Measurements from ENCODE around the gene SKAP1. TPM values are rescaled to one million over a fixed set of nuclear protein-coding genes. Genes with fewer than 3 reads are reported as not detected.
"Not testable (repeated sequence)": the region's sequence is repeated elsewhere in the genome, so short reads cannot be mapped to it uniquely, and the experiment has no call there.

The SKAP1 gene
- total RNA-seq, 1 donor from 2014 or later, result not detected

GRCh38 chr17:48449335-48449734, 19.3 kb upstream of the SKAP1 start:
- not testable (repeated sequence) for DNase-seq (ENCODE audit: low spot score)

GRCh38 chr17:48445248-48445620, 15.2 kb upstream of the SKAP1 start:
- no peak for DNase-seq (ENCODE audit: low spot score)

GRCh38 chr17:48444516-48445247, 14.7 kb upstream of the SKAP1 start:
- no peak for DNase-seq (ENCODE audit: low spot score)

- no peak for DNase-seq (ENCODE audit: low spot score)
Measured at GRCh38 chr17:48443712-48444111, 13.7 kb upstream of the SKAP1 start.

- DNase-seq (ENCODE audit: low spot score), result no peak
Measured at GRCh38 chr17:48442819-48443218, 12.8 kb upstream of the SKAP1 start.

GRCh38 chr17:48441862-48442261, 11.8 kb upstream of the SKAP1 start:
- no peak for DNase-seq (ENCODE audit: low spot score)

- DNase-seq (ENCODE audit: low spot score), result no peak
Measured at GRCh38 chr17:48441231-48441711, 11.3 kb upstream of the SKAP1 start.

GRCh38 chr17:48440669-48441068, 10.7 kb upstream of the SKAP1 start:
- DNase-seq (ENCODE audit: low spot score), result no peak

GRCh38 chr17:48439875-48440505, 10.0 kb upstream of the SKAP1 start:
- peak; percentile 17 for DNase-seq (ENCODE audit: low spot score)

- DNase-seq (ENCODE audit: low spot score), result no peak
Measured at GRCh38 chr17:48439110-48439850, 9.3 kb upstream of the SKAP1 start.

- no peak for DNase-seq (ENCODE audit: low spot score)
Measured at GRCh38 chr17:48438516-48439061, 8.6 kb upstream of the SKAP1 start.

- DNase-seq (ENCODE audit: low spot score), result no peak
Measured at GRCh38 chr17:48433896-48434295, 3.9 kb upstream of the SKAP1 start.

GRCh38 chr17:48432820-48433775, 3.1 kb upstream of the SKAP1 start:
- no peak for DNase-seq (ENCODE audit: low spot score)

GRCh38 chr17:48429156-48429555, 858 bp downstream of the SKAP1 start:
- DNase-seq (ENCODE audit: low spot score), result no peak

GRCh38 chr17:48427598-48427997, 2.4 kb downstream of the SKAP1 start:
- DNase-seq (ENCODE audit: low spot score), result no peak

- no peak for DNase-seq (ENCODE audit: low spot score)
Measured at GRCh38 chr17:48426761-48427500, 3.1 kb downstream of the SKAP1 start.

- no peak for DNase-seq (ENCODE audit: low spot score)
Measured at GRCh38 chr17:48426019-48426665, 3.9 kb downstream of the SKAP1 start.

GRCh38 chr17:48422060-48422459, 8.0 kb downstream of the SKAP1 start:
- not testable (repeated sequence) for DNase-seq (ENCODE audit: low spot score)

- no peak for DNase-seq (ENCODE audit: low spot score)
Measured at GRCh38 chr17:48420823-48421222, 9.2 kb downstream of the SKAP1 start.

- no peak for DNase-seq (ENCODE audit: low spot score)
Measured at GRCh38 chr17:48416971-48417370, 13.0 kb downstream of the SKAP1 start.

Measured in umbilical cord (tissue), 2 donors.